NT2/D1 (cell line): ENCODE data around the gene TMEM131.

Experiments used
- YY1 ChIP-seq: IDR thresholded peaks from 2 replicates; pipeline ENCODE4 v1.6.1; 2011; ENCODE audit not compliant: insufficient read length, insufficient read depth
- ZNF274 ChIP-seq: IDR thresholded peaks from 2 replicates; pipeline ENCODE4 v1.6.1; 2011; ENCODE audit warnings: mild to moderate bottlenecking, low read depth, low read length

- TF ChIP-seq ZNF274 (no peak), YY1 (no peak)
Observed at GRCh38 chr2:97736608-97737330, 259.0 kb downstream of the TMEM131 start.
